Measurements from ENCODE around the gene SYNPO2. TPM values are rescaled to one million over a fixed set of nuclear protein-coding genes. Genes with fewer than 3 reads are reported as not detected.

SYNPO2 gene
- total and polyA plus RNA-seq, 2 of the 8 experiments (the other 6 are each of a cell fraction or from before 2014, with no cell fraction given): 0.50 to 4.2 TPM

GRCh38 chr4:118916691-118917289 is 28.1 kb downstream of the SYNPO2 start:
- Histone ChIP-seq H2BK120ac (replicated peaks; ENCODE audit: low read depth, low read length) (no peak overlapping the region), H3K4me2 (ENCODE audit: insufficient read depth in 1 of 2, low read depth in 2 of 2, low read length in 2 of 2) (no peak overlapping the region), H3K23ac (ENCODE audit: insufficient read length) (no peak overlapping the region), H4K8ac (ENCODE audit: extremely low read depth, insufficient read depth, low read length) (no peak overlapping the region), H4K20me1 (replicated peaks in 1 of 2; ENCODE audit: control insufficient read depth in 1 of 2, insufficient read depth in 2 of 2, low read length in 2 of 2) (no peaks in the 10 kb centered on the region), H3K9ac (replicated peaks in 1 of 4; ENCODE audit: extremely low read depth in 1 of 4, low read depth in 3 of 4, low read length in 3 of 4) (no peak overlapping the region), H2BK5ac (ENCODE audit: low read depth, low read length) (no peak overlapping the region), H3K18ac (ENCODE audit: extremely low read depth, low read length) (no peak overlapping the region), H3K4ac (replicated peaks; ENCODE audit: insufficient read length, low read depth, low read length) (no peak overlapping the region), H3K27ac (ENCODE audit: low read depth, low read length) (no peak overlapping the region), H3K23me2 (ENCODE audit: low read depth, low read length) (no peaks in the 10 kb centered on the region; the same call in 1 of the 2 replicates), H3K9me3 (ENCODE audit: insufficient read depth in 2 of 2, low read depth in 1 of 2, low read length in 1 of 2) (no peaks in the 10 kb centered on the region), H3K14ac (ENCODE audit: insufficient read length) (no peak overlapping the region), H2AFZ (ENCODE audit: low read length) (no peak overlapping the region), H3K79me2 (ENCODE audit: control insufficient read depth in 1 of 2, insufficient read depth in 2 of 2, low read length in 2 of 2) (no peaks in the 10 kb centered on the region), H2BK12ac (ENCODE audit: low read depth, low read length) (no peak overlapping the region), H3K4me3 (ENCODE audit: extremely low read depth in 1 of 4, insufficient read depth in 2 of 4, low read depth in 3 of 4, low read length in 4 of 4) (no peak overlapping the region), H3K56ac (replicated peaks; ENCODE audit: insufficient read length, low read depth, low read length) (no peak overlapping the region), H2BK15ac (ENCODE audit: low read length) (no peak overlapping the region), H2AK5ac (ENCODE audit: low read depth, low read length) (no peak overlapping the region), H3K27me3 (replicated peaks in 1 of 4; ENCODE audit: control insufficient read depth in 3 of 4, extremely low read depth in 1 of 4, insufficient read depth in 3 of 4, low read length in 3 of 4) (no peaks in the 10 kb centered on the region; a peak in 1 of 7 replicates), H2BK20ac (ENCODE audit: low read length) (no peak overlapping the region), H3K79me1 (ENCODE audit: low read depth, low read length) (no peaks in the 10 kb centered on the region), H4K5ac (ENCODE audit: insufficient read length, low read depth, low read length) (no peak overlapping the region), H3K4me1 (replicated peaks in 1 of 4; ENCODE audit: control insufficient read depth in 3 of 4, insufficient read depth in 4 of 4, low read length in 3 of 4) (no peaks in the 10 kb centered on the region), H3K36me3 (ENCODE audit: control insufficient read depth in 2 of 4, insufficient read depth in 4 of 4, low read length in 3 of 4) (no peaks in the 10 kb centered on the region), H4K91ac (replicated peaks; ENCODE audit: insufficient read length, low read length) (no peak overlapping the region)
- ChIA-PET CTCF (ENCODE audit: partially characterized antibody) (interaction anchor here (1.0 kb wide), 1 partner anchor 10 kb away, joined by 3 read pairs; no protein-coding TSS in a partner anchor), POLR2A (ENCODE audit: partially characterized antibody) (no interaction called here)
- DNase-seq (ENCODE audit: low read depth in 1 of 2, low spot score in 2 of 2): no peak
- 93% methylated on average over 9 of the region's 9 CpGs; no CpG with 5 or more reads in 1 of the 2 experiments for WGBS, 2 experiments (ENCODE audit: extremely low coverage in 1 of 2, insufficient coverage in 1 of 2, insufficient read length in 1 of 2, insufficient replicate concordance in 2 of 2, low coverage in 1 of 2, low lambda C conversion rate in 2 of 2, missing lambda C conversion rate in 1 of 2)
- FAIRE-seq: no peak
- TF ChIP-seq SAP30 (IDR thresholded peaks at IDR 0.05; ENCODE audit: insufficient read depth, insufficient replicate concordance, low read length) (no peak), SUZ12 (IDR thresholded peaks at IDR 0.05; ENCODE audit: low read length) (no peak)

Measured in H1 (cell line).